Measurements from ENCODE around the gene MAP2K5.
"Not testable (repeated sequence)": the region's sequence is repeated elsewhere in the genome, so short reads cannot be mapped to it uniquely, and the experiment has no call there.

MAP2K5 gene

GRCh38 chr15:67605871-67606270 is 63.4 kb downstream of the MAP2K5 start:
- DNase-seq, result no peak

- no peak for DNase-seq
These were observed 64.2 kb downstream of the MAP2K5 start for GRCh38 chr15:67606742-67607141.

- no peak for DNase-seq
These were observed 64.8 kb downstream of the MAP2K5 start for GRCh38 chr15:67607329-67607728.

- DNase-seq, result no peak
These were observed 65.6 kb downstream of the MAP2K5 start for GRCh38 chr15:67607959-67608637.

- DNase-seq, result no peak
These were observed 66.1 kb downstream of the MAP2K5 start for GRCh38 chr15:67608638-67608959.

GRCh38 chr15:67611370-67612369 is 69.2 kb downstream of the MAP2K5 start:
- DNase-seq, result no peak

GRCh38 chr15:67613211-67613610 is 70.7 kb downstream of the MAP2K5 start:
- DNase-seq, result no peak

GRCh38 chr15:67613708-67614107 is 71.2 kb downstream of the MAP2K5 start:
- no peak for DNase-seq

- peak; percentile 1 for DNase-seq
These were observed 72.6 kb downstream of the MAP2K5 start for GRCh38 chr15:67615131-67615534.

- DNase-seq, result no peak
These were observed 75.8 kb downstream of the MAP2K5 start for GRCh38 chr15:67618297-67618696.

- DNase-seq, result no peak
These were observed 79.6 kb downstream of the MAP2K5 start for GRCh38 chr15:67622110-67622509.

GRCh38 chr15:67632261-67632660 is 89.8 kb downstream of the MAP2K5 start:
- no peak for DNase-seq

GRCh38 chr15:67635950-67636349 is 93.4 kb downstream of the MAP2K5 start:
- DNase-seq, result not testable (repeated sequence)

- DNase-seq, result no peak
These were observed 97.1 kb downstream of the MAP2K5 start for GRCh38 chr15:67639591-67639990.

- peak; percentile 28 for DNase-seq
These were observed 99.0 kb downstream of the MAP2K5 start for GRCh38 chr15:67641453-67641852.

- DNase-seq, result no peak
These were observed 104.3 kb downstream of the MAP2K5 start for GRCh38 chr15:67646847-67647246.

- no peak for DNase-seq
These were observed 110.1 kb downstream of the MAP2K5 start for GRCh38 chr15:67652586-67652985.

- DNase-seq, result no peak
These were observed 117.9 kb downstream of the MAP2K5 start for GRCh38 chr15:67660446-67660845.

- DNase-seq, result no peak
These were observed 118.5 kb downstream of the MAP2K5 start for GRCh38 chr15:67660874-67661606.

GRCh38 chr15:67670647-67671305 is 128.3 kb downstream of the MAP2K5 start:
- no peak for DNase-seq

- not testable (repeated sequence) for DNase-seq
These were observed 130.3 kb downstream of the MAP2K5 start for GRCh38 chr15:67672834-67673233.

GRCh38 chr15:67674983-67675382 is 132.5 kb downstream of the MAP2K5 start:
- no peak for DNase-seq

GRCh38 chr15:67678089-67678488 is 135.6 kb downstream of the MAP2K5 start:
- no peak for DNase-seq

Data from NCI-H510A treated with DMSO at 0.1 percent for 48 hours (cell line).